Stimulated activated CD8-positive, alpha-beta memory T cell treated with anti-CD3 and anti-CD28 coated beads, Interleukin-15, amount 100 ng/mL, for 1 hour (primary cell): Measurements from ENCODE around the gene KCNE1.
"Not testable (repeated sequence)": the region's sequence is repeated elsewhere in the genome, so short reads cannot be mapped to it uniquely, and the experiment has no call there.

Experiments
- DNase-seq: peaks from one replicate; pipeline ENCODE4 v3.0.0-alpha.2; 2020; ENCODE audit warnings: low read depth

KCNE1 gene

DNA sequence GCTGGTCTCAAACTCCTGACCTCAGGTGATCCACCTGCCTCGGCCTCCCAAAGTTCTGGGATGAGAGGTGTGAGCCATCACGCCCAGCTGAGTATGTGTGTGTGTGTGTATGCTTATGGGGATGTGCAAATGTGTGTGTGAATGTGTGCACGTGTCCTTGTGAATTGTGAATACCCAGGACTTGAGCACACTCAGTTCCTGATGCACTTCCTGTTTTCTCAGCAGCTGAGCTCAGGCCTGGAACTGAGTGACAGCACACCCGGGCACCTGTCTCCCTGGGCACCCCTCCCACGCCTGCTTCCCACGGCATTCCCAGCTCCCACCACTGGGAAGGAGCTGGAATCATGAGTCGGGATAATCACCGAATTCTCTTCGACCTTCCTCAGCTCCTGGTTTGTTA, 104.7 kb downstream of the KCNE1 start:
- not testable (repeated sequence) for DNase-seq

DNA sequence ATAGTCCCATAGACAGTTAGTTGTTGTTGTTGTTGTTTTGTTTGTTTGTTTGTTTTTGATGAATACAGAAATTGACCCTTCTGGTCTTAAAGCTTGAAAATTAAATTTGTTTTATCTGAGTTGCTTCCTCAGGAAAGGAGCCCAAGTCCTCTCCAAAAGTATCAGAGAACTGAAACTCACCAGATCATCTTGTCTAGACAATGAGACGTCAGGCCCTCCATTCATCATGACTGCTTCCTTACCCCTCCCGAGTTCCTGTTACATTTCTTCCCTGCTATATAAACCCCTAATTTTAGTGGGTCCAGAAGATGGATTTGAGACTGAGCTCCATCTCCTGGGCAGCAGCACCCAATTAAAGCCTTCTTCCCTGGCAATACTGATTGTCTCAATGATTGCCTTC, 105.3 kb downstream of the KCNE1 start:
- DNase-seq: not testable (repeated sequence)

GRCh38 chr21:34406102-34406501, 105.9 kb downstream of the KCNE1 start:
- DNase-seq: not testable (repeated sequence)

DNA sequence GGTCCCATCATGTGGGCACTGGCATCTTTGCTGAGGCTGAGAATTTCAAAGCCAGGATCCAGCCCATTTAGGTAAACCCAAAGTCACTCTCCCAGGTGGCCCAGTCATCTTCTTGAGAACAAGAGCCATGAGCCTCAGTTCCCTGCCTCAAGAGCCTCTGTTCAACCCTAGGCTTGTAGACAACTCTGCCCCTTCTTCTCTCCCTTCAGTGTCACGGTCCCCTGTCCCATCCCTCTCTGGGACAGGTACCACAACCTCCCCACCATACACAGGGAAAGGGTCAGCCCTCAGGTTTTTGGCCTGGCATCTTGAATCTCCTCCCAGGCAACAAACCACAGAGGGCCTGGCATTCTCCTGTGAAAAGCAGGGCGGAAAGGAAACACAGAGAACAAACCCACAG, 106.3 kb downstream of the KCNE1 start:
- DNase-seq: not testable (repeated sequence)

DNA sequence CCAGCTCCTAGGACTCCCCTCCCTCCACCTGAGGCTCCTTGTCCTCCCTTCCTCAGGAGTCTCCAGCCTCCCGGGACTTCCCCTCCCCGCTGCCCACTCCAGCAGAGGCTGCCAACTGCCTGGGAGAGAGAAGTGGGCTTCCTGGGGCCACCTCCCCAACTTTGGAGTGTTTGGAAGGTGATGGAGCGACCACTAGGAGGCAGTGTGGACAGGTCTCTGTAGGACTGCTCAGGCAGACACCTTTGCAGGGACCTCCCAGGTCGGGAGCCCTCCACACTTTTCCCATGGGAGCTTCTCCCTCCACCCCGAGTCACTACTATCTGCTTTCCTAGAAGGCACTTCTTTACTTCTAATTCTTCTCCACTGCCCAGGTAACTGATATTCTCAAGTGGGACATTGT, 107.3 kb downstream of the KCNE1 start:
- DNase-seq: not testable (repeated sequence)

GRCh38 chr21:34400522-34400921, 111.5 kb downstream of the KCNE1 start:
- not testable (repeated sequence) for DNase-seq
